AG04450 (cell line): Measurements from ENCODE around the gene ZNF420. TPM values are rescaled to one million over a fixed set of nuclear protein-coding genes. Genes with fewer than 3 reads are reported as not detected.
"Not testable (repeated sequence)": the region's sequence is repeated elsewhere in the genome, so short reads cannot be mapped to it uniquely, and the experiment has no call there.

Source experiments
- CTCF ChIA-PET: fragments of 300-600, 350-600 bp; formaldehyde crosslinking; extraction: SDS; loops from one replicate; lab custom pipeline; 2022; ENCODE audit warnings: antibody characterized with exemption, inconsistent platforms; lab: Charles Lee
- POLR2A ChIA-PET: fragments of 350-600 bp; formaldehyde crosslinking; extraction: SDS; loops from one replicate; lab custom pipeline; 2021; ENCODE audit warnings: antibody characterized with exemption, inconsistent platforms; lab: Yijun Ruan, JAX
- DNase-seq: peaks from one replicate; pipeline ENCODE4 v3.0.0-alpha.2; 2011; ENCODE audit warnings: low read depth, low spot score
- H3K27ac ChIP-seq: one replicate; pipeline ENCODE4 v1.5.1; 2012; ENCODE audit warnings: low read depth, low read length, control low read depth
- H3K27me3 ChIP-seq: one replicate; pipeline ENCODE4 v1.6.0; 2012; ENCODE audit warnings: low read length; ENCODE audit not compliant: control insufficient read depth, insufficient read depth
- H3K4me3 ChIP-seq: 2 replicates; pipeline ENCODE4 v1.5.1; 2011; ENCODE audit warnings: mild to moderate bottlenecking, low read depth, low read length, control low read depth
- H3K9me3 ChIP-seq: 2 replicates; pipeline ENCODE4 v1.5.1; 2012; ENCODE audit warnings: low read length; ENCODE audit not compliant: control insufficient read depth, insufficient read depth
- polyA plus RNA-seq: library from polyadenylated mRNA; depleted of rRNA; stranded (reverse); fragments of >200 nt; gene quantifications from 2 replicates; pipeline ENCODE4 v1.2.3, GENCODE V29; 2011
- TF ChIP-seq, protein P1 (sequence below): IDR thresholded peaks from 2 replicates; pipeline ENCODE4 v1.5.1; 2011; ENCODE audit warnings: low read depth, low read length, control low read depth, inconsistent platforms

The ZNF420 gene
- polyA plus RNA-seq, 1 experiment = 5.9 TPM

DNA sequence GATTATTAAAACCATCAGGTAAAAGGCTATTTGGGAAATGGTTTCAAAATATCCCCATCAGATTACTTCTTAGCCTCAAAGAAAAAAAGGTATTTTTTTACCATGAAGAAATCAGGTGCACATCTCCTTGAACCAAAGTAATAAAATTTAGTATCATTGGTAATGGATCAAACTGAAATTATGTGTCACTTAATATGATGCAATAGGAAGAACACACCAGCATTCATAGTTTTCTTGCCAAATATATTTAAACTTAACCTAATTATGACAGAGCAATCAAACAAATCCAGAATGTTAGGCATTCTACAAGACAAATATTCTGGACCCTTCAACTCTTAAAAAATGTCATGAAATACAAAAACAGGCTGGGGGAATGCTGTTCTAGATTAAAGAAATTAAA is 4.1 kb upstream of the ZNF420 start:
- CTCF ChIA-PET = no interaction called here
- no peaks in the 10 kb centered on the region for H3K27me3 ChIP-seq
- POLR2A ChIA-PET = no interaction called here
- TF ChIP-seq, protein P1, sequence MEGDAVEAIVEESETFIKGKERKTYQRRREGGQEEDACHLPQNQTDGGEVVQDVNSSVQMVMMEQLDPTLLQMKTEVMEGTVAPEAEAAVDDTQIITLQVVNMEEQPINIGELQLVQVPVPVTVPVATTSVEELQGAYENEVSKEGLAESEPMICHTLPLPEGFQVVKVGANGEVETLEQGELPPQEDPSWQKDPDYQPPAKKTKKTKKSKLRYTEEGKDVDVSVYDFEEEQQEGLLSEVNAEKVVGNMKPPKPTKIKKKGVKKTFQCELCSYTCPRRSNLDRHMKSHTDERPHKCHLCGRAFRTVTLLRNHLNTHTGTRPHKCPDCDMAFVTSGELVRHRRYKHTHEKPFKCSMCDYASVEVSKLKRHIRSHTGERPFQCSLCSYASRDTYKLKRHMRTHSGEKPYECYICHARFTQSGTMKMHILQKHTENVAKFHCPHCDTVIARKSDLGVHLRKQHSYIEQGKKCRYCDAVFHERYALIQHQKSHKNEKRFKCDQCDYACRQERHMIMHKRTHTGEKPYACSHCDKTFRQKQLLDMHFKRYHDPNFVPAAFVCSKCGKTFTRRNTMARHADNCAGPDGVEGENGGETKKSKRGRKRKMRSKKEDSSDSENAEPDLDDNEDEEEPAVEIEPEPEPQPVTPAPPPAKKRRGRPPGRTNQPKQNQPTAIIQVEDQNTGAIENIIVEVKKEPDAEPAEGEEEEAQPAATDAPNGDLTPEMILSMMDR = no peak
- no peak for DNase-seq
- H3K9me3 ChIP-seq = no peaks in the 10 kb centered on the region; the same call in 1 of the 2 replicates
- H3K27ac ChIP-seq = no peak overlapping the region
- H3K4me3 ChIP-seq = no peak overlapping the region

GRCh38 chr19:37074819-37075362 is 3.3 kb upstream of the ZNF420 start:
- Histone ChIP-seq H3K4me3 (no peak overlapping the region), H3K27me3 (no peaks in the 10 kb centered on the region), H3K9me3 (no peaks in the 10 kb centered on the region; the same call in 1 of the 2 replicates), H3K27ac (no peak overlapping the region)
- ChIA-PET POLR2A (interaction anchor here (0.6 kb wide), 1 partner anchor 312 kb away, joined by 3 read pairs; no protein-coding TSS in a partner anchor), CTCF (no interaction called here)
- TF ChIP-seq, protein P1 = no peak
- DNase-seq = no peak

GRCh38 chr19:37076524-37076923 is 1.7 kb upstream of the ZNF420 start:
- H3K27me3 ChIP-seq, H3K4me3 ChIP-seq, H3K27ac ChIP-seq, DNase-seq, H3K9me3 ChIP-seq, CTCF ChIA-PET, POLR2A ChIA-PET: not testable (repeated sequence)

DNA sequence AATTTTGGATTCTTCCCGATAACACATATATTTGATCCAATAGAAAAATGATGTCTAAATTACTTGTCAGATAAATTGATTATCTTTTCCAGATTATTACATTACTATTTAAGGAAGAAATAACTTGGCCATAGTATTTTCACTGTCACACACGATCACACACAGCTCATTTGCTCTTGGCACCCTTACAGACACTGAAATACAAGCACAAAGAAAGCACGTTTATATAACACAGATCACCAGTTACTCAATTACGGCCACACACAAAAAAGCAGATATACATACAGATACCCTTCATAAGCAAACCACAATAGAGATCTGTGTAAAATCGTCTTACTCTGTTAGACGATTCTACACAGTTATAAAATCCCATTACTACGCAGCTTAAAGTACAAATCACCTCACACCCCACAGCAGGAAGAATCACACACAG is 716 bp upstream of the ZNF420 start:
- POLR2A ChIA-PET = interaction anchor here (0.7 to 1.5 kb wide), 2 partner anchors 140 to 239 kb away, joined by 3 to 8 read pairs; partner anchors contain the start of gene ZNF383
- no peak for DNase-seq
- H3K27me3 ChIP-seq = no peaks in the 10 kb centered on the region
- CTCF ChIA-PET = no interaction called here
- TF ChIP-seq, protein P1 = no peak
- peak overlapping the region; percentile 97 for H3K4me3 ChIP-seq
- peaks cover 12% of the 10 kb centered on the region for H3K9me3 ChIP-seq
- H3K27ac ChIP-seq = no peak overlapping the region

DNA sequence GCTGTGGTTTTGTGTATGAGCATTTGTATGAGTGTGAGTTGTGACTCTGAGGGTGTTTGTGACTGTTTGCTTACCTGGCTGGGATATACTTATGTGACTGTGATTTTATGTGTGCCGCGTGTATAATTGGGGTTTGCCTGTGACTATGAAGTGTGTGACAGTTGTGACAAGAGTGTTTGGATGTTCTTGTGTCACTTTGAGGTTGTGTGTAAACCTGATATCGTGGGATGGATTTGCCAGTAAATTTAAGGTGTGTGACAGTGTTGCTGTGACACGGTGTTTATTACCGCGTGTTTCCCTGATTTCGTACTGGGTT is 442 bp downstream of the ZNF420 start:
- DNase-seq = no peak
- POLR2A ChIA-PET = interaction anchor here (1.5 kb wide), 1 partner anchor 139 kb away, joined by 8 read pairs; the partner anchor contains the start of gene ZNF383
- Histone ChIP-seq H3K4me3 (peak overlapping the region; percentile 97), H3K9me3 (peaks cover 15% of the 10 kb centered on the region), H3K27ac (no peak overlapping the region), H3K27me3 (no peaks in the 10 kb centered on the region)
- CTCF ChIA-PET = no interaction called here
- TF ChIP-seq, protein P1 = no peak
